Thyroid gland (tissue), 4 donors: ENCODE measurements around the gene PLBD1.

Source experiments
- POLR2A ChIP-seq, 2 donors: fragments of 450-650 bp; IDR thresholded peaks; one replicate each; pipeline ENCODE4 v1.6.1; 2017; ENCODE audit warnings: antibody characterized with exemption in 2 of 2, mild to moderate bottlenecking in 2 of 2, moderate library complexity in 1 of 2
- TF ChIP-seq, protein P1 (sequence below), 6 experiments: fragments of 200-600 bp in 3 of 6; fragments of 450-650 bp in 3 of 6; sonication (generic) in 3 of 6; IDR thresholded peaks; one replicate each; pipeline ENCODE4 v1.5.1; 2016 to 2019; ENCODE audit warnings: antibody characterized with exemption in 6 of 6, mild to moderate bottlenecking in 2 of 6, inconsistent platforms in 1 of 6, moderate library complexity in 1 of 6

DNA sequence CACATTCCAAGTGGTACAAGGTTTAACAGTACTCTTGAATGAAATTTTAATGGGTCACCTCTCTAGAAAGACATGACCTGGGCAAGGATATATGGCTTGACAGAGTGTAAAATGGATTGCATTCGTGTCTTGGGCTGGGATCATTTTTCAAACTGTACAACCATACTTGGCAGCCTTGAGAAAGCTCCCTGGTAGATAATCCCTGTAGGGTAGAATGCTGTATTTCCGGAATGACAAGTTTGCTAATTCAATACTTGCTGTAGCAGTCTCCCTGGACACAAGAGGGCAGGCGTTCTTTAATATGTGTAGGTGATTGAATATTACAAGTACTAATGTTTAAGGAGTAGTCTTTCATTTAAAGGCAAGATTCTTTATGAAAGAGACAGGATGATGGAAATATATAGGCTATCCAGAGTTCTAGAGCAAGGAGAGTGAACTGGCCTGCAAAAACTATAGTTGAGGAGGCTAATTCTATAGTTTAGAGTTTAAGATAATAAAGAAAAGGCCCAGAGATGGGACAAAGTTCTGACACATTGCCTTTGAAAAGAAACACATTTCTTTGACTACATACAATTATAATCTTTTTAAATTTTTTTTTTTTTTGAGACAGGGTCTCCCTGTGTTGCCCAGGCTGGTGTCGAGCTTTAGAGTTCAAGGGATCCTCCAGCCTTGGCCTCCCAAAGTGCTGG is 53.4 kb downstream of the PLBD1 start:
- no peak for TF ChIP-seq POLR2A (IDR thresholded peaks at IDR 0.05)
- TF ChIP-seq, protein P1, sequence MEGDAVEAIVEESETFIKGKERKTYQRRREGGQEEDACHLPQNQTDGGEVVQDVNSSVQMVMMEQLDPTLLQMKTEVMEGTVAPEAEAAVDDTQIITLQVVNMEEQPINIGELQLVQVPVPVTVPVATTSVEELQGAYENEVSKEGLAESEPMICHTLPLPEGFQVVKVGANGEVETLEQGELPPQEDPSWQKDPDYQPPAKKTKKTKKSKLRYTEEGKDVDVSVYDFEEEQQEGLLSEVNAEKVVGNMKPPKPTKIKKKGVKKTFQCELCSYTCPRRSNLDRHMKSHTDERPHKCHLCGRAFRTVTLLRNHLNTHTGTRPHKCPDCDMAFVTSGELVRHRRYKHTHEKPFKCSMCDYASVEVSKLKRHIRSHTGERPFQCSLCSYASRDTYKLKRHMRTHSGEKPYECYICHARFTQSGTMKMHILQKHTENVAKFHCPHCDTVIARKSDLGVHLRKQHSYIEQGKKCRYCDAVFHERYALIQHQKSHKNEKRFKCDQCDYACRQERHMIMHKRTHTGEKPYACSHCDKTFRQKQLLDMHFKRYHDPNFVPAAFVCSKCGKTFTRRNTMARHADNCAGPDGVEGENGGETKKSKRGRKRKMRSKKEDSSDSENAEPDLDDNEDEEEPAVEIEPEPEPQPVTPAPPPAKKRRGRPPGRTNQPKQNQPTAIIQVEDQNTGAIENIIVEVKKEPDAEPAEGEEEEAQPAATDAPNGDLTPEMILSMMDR (IDR thresholded peaks at IDR 0.05): peak in 5 of 6 experiments; percentile 23 to 87 (median 66)
